ENCODE measurements around the gene LGALS16.

GRCh38 chr19:39686739-39687138, 31.0 kb downstream of the LGALS16 start:
- TF ChIP-seq CTCF (IDR thresholded peaks at IDR 0.05) (no peak), POLR2A (IDR thresholded peaks at IDR 0.05) (no peak)
